Fibroblast of lung (primary cell): Measurements from ENCODE around the gene SUGCT.

Experiments
- EZH2 ChIP-seq: IDR thresholded peaks from 2 replicates; pipeline ENCODE4 v1.5.1; 2012; ENCODE audit warnings: low read length, control low read depth, mild to moderate bottlenecking; ENCODE audit errors: missing control alignments
- TF ChIP-seq, protein P1 (sequence below), 2 donors: IDR thresholded peaks in 1 of 2; conservative IDR thresholded peaks in 1 of 2; 1 replicate in 1 of 2; 2 replicates in 1 of 2; pipeline ENCODE4 v1.5.1; 2011 to 2012; ENCODE audit warnings: low read length in 2 of 2, control low read depth in 1 of 2, inconsistent platforms in 1 of 2, low read depth in 1 of 2, mild to moderate bottlenecking in 1 of 2

DNA sequence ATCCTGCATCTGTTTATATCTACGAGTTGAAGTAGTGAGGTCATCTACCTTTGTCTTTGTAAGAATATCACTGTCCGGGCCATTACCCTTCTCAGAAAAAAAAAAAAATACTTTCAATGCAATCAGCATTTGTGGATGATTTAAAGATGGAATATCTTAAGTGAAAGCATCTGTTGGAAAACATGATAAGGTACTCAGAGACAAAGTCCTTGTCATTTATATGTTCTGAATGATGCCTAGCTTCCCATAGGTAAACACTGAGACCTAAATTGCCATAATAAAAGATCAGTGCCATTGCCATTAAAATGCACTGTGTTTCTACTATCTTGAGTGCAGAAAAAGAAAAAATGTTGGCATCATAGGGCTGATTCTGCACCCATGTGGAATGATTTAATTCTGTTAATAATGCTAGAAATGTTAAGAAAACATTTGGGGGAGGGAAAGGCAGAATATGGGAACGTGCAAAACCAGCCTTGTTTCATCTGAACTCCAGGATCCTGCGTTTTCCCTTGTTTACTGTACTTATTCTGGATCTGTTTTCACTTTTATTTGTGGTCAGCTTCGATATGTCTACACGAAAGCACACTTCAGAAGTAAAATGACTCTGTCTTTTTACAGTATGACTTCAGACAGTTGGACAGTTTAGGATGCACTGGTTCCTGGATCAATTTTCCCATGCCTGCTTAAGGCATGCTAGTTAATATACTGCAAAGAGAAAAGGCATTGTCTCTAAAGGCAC lies 669.8 kb downstream of the SUGCT start:
- TF ChIP-seq, protein P1, sequence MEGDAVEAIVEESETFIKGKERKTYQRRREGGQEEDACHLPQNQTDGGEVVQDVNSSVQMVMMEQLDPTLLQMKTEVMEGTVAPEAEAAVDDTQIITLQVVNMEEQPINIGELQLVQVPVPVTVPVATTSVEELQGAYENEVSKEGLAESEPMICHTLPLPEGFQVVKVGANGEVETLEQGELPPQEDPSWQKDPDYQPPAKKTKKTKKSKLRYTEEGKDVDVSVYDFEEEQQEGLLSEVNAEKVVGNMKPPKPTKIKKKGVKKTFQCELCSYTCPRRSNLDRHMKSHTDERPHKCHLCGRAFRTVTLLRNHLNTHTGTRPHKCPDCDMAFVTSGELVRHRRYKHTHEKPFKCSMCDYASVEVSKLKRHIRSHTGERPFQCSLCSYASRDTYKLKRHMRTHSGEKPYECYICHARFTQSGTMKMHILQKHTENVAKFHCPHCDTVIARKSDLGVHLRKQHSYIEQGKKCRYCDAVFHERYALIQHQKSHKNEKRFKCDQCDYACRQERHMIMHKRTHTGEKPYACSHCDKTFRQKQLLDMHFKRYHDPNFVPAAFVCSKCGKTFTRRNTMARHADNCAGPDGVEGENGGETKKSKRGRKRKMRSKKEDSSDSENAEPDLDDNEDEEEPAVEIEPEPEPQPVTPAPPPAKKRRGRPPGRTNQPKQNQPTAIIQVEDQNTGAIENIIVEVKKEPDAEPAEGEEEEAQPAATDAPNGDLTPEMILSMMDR (conservative IDR thresholded peaks at IDR 0.05 in 1 of 2, IDR thresholded peaks at IDR 0.05 in 1 of 2; ENCODE audit: low read depth in 1 of 2, low read length in 2 of 2), result no peak
- TF ChIP-seq EZH2, result no peak
